GM12864 (cell line): ENCODE data around the gene SGSM2.

Experiments used
- DNase-seq: peaks from one replicate; pipeline ENCODE4 v3.0.0-alpha.2; 2011; ENCODE audit warnings: low read depth
- H3K4me3 ChIP-seq: 2 replicates; pipeline ENCODE4 v1.5.1; 2011; ENCODE audit warnings: mild to moderate bottlenecking, low read depth, low read length, control low read depth
- TF ChIP-seq, protein P1 (sequence below): IDR thresholded peaks from 2 replicates; pipeline ENCODE4 v1.5.1; 2011; ENCODE audit warnings: low read depth, mild to moderate bottlenecking, moderate library complexity, low read length, control low read depth, inconsistent platforms; ENCODE audit errors: missing control alignments

SGSM2 gene, protein sequence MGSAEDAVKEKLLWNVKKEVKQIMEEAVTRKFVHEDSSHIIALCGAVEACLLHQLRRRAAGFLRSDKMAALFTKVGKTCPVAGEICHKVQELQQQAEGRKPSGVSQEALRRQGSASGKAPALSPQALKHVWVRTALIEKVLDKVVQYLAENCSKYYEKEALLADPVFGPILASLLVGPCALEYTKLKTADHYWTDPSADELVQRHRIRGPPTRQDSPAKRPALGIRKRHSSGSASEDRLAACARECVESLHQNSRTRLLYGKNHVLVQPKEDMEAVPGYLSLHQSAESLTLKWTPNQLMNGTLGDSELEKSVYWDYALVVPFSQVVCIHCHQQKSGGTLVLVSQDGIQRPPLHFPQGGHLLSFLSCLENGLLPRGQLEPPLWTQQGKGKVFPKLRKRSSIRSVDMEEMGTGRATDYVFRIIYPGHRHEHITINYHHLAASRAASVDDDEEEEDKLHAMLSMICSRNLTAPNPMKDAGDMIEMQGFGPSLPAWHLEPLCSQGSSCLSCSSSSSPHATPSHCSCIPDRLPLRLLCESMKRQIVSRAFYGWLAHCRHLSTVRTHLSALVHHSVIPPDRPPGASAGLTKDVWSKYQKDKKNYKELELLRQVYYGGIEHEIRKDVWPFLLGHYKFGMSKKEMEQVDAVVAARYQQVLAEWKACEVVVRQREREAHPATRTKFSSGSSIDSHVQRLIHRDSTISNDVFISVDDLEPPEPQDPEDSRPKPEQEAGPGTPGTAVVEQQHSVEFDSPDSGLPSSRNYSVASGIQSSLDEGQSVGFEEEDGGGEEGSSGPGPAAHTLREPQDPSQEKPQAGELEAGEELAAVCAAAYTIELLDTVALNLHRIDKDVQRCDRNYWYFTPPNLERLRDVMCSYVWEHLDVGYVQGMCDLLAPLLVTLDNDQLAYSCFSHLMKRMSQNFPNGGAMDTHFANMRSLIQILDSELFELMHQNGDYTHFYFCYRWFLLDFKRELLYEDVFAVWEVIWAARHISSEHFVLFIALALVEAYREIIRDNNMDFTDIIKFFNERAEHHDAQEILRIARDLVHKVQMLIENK

DNA sequence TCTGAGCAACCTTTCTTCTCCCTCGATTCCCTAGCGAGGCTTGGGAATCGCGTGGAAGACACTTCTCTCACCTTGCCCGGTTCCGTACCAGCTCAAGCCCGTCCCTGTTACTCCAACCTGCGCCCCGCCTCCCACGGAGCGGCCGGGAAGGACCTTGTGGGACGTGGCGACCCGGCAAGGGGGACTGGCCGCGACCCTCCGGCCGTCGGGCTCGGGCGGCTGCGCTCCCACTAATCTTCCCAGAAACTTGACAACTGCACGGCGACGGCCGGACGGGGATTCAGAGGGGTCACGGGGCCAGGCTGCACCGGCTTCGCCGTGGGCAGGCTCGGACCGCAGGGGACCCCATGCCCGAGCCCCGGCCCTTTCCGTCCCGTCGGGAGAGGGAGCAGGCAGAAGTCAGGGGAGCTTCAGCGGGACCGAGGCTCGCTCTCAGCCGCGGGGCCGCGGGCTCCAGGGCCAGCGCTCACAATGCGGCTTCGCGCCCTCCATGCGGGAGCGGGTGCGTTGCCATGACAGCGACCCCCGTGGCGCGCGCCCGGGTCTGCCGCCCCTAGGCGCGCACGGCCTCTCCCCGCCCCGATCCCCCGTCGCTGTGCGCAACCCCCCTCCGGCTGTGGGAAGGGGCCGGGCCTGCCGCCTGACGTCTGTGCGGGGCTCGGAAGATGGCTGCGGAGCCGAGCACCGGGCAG is at the start of gene SGSM2:
TSS of gene SGSM2 (plus strand) at position 650 of the 692 bp plus-strand sequence. CDS start 188 bp downstream, outside the sequence.
- H3K4me3 ChIP-seq: peak within 1 kb of the TSS; percentile 91
- DNase-seq: no peak

GRCh38 chr17:2289878-2290478 is 47.3 kb upstream of the SGSM2 start:
- TF ChIP-seq, protein P1, sequence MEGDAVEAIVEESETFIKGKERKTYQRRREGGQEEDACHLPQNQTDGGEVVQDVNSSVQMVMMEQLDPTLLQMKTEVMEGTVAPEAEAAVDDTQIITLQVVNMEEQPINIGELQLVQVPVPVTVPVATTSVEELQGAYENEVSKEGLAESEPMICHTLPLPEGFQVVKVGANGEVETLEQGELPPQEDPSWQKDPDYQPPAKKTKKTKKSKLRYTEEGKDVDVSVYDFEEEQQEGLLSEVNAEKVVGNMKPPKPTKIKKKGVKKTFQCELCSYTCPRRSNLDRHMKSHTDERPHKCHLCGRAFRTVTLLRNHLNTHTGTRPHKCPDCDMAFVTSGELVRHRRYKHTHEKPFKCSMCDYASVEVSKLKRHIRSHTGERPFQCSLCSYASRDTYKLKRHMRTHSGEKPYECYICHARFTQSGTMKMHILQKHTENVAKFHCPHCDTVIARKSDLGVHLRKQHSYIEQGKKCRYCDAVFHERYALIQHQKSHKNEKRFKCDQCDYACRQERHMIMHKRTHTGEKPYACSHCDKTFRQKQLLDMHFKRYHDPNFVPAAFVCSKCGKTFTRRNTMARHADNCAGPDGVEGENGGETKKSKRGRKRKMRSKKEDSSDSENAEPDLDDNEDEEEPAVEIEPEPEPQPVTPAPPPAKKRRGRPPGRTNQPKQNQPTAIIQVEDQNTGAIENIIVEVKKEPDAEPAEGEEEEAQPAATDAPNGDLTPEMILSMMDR: no peak
- H3K4me3 ChIP-seq: no peak overlapping the region
- DNase-seq: peak; percentile 38

More for the DNA sequence above, at the start of gene SGSM2:
- TF ChIP-seq, protein P1: no peak

DNA sequence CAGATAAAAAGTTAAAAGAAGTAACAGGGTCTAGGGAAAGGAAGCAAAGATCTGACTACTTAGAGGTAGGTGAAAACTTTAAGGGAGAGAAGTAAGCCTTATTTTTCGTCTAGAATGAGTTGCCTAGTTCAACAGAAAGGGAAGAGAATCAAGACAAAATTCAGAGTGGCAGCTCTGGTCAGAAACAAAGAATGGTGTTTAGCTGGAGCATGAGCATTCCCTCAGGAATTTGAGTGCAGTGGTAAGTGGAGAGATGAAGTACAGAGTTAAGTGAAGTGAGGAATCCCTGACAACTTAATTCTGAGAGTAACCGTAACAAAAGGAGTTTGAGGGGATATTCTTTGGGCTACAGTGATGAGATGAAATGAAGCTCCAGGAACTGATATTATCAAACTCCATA is 45.2 kb upstream of the SGSM2 start:
- no peak overlapping the region for H3K4me3 ChIP-seq
- no peak for DNase-seq
- TF ChIP-seq, protein P1: no peak

GRCh38 chr17:2295575-2295974 is 41.7 kb upstream of the SGSM2 start:
- DNase-seq: no peak
- no peak overlapping the region for H3K4me3 ChIP-seq
- TF ChIP-seq, protein P1: no peak

- H3K4me3 ChIP-seq: no peak overlapping the region
- TF ChIP-seq, protein P1: no peak
- no peak for DNase-seq
These were observed 40.3 kb upstream of the SGSM2 start for GRCh38 chr17:2297023-2297422.

- H3K4me3 ChIP-seq: no peak overlapping the region
- DNase-seq: no peak
- TF ChIP-seq, protein P1: no peak
These were observed 38.2 kb upstream of the SGSM2 start for GRCh38 chr17:2299136-2299535.
